Measurements from ENCODE around the gene NID2. TPM values are rescaled to one million over a fixed set of nuclear protein-coding genes. Genes with fewer than 3 reads are reported as not detected.

NID2 gene
- total and polyA plus RNA-seq, 7 experiments from 2014 or later: 0.35 to 0.94 (median 0.42) TPM; not detected in 4

DNA sequence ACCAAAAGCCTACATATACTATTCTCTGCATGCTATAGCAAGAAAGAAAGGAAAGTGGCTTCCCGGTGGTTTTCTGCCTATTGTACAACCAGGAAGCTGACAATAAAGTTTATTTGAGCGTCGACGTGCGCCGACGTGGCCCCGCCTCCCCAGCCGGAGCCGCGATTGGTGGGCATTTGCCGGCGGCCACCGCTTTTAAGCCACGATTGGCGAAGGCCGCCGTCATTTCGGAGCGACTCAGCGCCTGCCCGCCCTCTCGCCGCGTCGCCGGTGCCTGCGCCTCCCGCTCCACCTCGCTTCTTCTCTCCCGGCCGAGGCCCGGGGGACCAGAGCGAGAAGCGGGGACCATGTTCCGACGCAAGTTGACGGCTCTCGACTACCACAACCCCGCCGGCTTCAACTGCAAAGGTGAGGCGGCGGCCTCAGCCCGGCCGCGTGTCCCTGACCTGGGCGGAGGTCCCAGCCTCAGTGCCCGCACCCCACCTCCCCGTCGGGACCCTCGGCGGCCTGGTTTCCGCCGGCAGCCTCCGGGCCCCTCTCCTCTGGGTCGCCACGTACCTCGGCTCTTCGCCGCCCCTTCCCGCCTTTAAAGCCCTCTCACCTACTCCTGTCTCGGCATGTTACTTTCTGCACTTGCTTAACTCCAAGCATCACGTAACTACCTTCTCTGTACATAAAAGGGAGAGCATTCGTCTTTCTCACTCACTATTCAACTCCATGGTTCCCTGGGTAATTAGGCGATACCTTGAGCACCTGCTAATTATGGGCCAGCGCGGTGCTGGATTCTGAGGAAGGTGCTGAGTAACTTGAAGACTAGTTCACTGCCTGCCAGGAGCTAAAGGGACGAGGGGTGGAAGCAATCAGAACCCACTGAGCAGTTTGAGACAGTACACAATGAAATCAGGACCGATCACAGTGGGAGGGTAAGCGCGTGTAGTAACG, 79.3 kb downstream of the NID2 start, which contains the start of gene RTRAF:
TSS of gene RTRAF (plus strand) at position 254 of the 942 bp plus-strand sequence. CDS start at position 348, 94 bp downstream.
- DNase-seq (peak; percentile 86 to 93 (median 91)), ATAC-seq (peak; percentile 98)
- H3K27ac Mint-ChIP-seq: peak within 1 kb of the TSS; percentile 91 to 99 (median 95)
- Histone ChIP-seq H3K4me1 (ENCODE audit: control insufficient read depth in 2 of 2, insufficient read depth in 2 of 2, low read length in 2 of 2) (peaks cover 19 to 22% of the 10 kb centered on the region in 2 donors), H3K4me3 (ENCODE audit: low read length) (peak within 1 kb of the TSS; percentile 60), H3K27me3 (ENCODE audit: control insufficient read depth in 2 of 2, insufficient read depth in 2 of 2, low read length in 2 of 2) (no peaks in the 10 kb centered on the region), H3K27ac (ENCODE audit: low read depth, low read length) (peak within 1 kb of the TSS; percentile 88), H3K9me3 (ENCODE audit: control insufficient read depth in 2 of 3, low read length in 3 of 3) (no peaks in the 10 kb centered on the region), H3K36me3 (ENCODE audit: control insufficient read depth in 2 of 3, insufficient read depth in 3 of 3, low read length in 3 of 3) (peaks cover 4 to 24% (median 11%) of the 10 kb centered on the region in 3 experiments)
- H3K4me1 Mint-ChIP-seq: peaks cover 20 to 57% (median 50%) of the 10 kb centered on the region in 7 donors
- ChIA-PET CTCF (interaction anchor here (0.7 to 1.5 kb wide), 2 partner anchors 11 to 196 kb away, joined by 3 to 4 read pairs; no protein-coding TSS in a partner anchor), POLR2A (interaction anchor here (0.6 kb wide), 2 partner anchors 10 to 539 kb away, joined by 3 read pairs; no protein-coding TSS in a partner anchor)
- intact Hi-C loops (cut with micrococcal nuclease): loop anchor here (1.0 to 10.0 kb wide), 18 partner anchors 122 to 1321 kb away; partner anchors contain the start of genes GNPNAT1 (in 2 of the 2), TMX1 (in 2 of the 2), DDHD1 (in 1 of the 2) and GNG2 (in 1 of the 2)
- H3K36me3 Mint-ChIP-seq: peaks cover 0 to 17% (median 13%) of the 10 kb centered on the region in 5 donors
- H3K4me3 Mint-ChIP-seq: peak within 1 kb of the TSS; percentile 93 to 97 (median 95)
- peaks cover 0 to 1% (median 0%) of the 10 kb centered on the region in 11 donors for H3K9me3 Mint-ChIP-seq
- H3K27me3 Mint-ChIP-seq: peaks cover 0 to 4% (median 0%) of the 10 kb centered on the region in 5 donors

DNA sequence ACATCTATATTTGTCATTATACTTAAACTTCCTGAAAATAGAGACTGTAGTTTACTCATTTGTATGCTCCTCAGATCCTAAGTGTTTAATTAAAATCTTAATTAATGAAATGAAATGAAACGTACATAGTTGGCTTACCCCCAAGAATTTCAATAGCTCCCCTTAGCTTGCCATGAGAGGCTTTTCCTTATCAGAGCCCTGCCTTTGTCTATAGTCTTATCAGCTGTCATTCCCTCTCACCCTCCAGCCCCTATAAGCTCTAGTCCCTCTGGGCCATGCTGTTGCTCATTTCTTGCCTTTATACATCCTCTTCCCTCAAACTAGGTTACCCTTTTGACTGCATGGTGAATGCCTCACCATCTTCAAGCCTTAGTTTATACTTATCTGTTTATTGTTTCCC, 80.6 kb downstream of the NID2 start:
- peaks cover 0 to 12% (median 4%) of the 10 kb centered on the region in 3 experiments for H3K36me3 ChIP-seq (ENCODE audit: control insufficient read depth in 2 of 3, insufficient read depth in 3 of 3, low read length in 3 of 3)
- DNase-seq (no peak), ATAC-seq (no peak)
- H3K27ac ChIP-seq (ENCODE audit: low read depth, low read length): peak overlapping the region; percentile 88
- peaks cover 0 to 9% (median 6%) of the 10 kb centered on the region in 5 donors for H3K36me3 Mint-ChIP-seq
- H3K9me3 ChIP-seq (ENCODE audit: control insufficient read depth in 2 of 3, low read length in 3 of 3): no peaks in the 10 kb centered on the region
- ChIA-PET POLR2A (interaction anchor here (1.0 to 2.0 kb wide), 3 partner anchors 55 to 141 kb away, joined by 3 to 6 read pairs (median 5); no protein-coding TSS in a partner anchor), CTCF (interaction anchor here (0.9 kb wide), 1 partner anchor 10 kb away, joined by 3 read pairs; no protein-coding TSS in a partner anchor)
- peaks cover 14 to 43% (median 39%) of the 10 kb centered on the region in 7 donors for H3K4me1 Mint-ChIP-seq
- no peaks in the 10 kb centered on the region for H3K27me3 ChIP-seq (ENCODE audit: control insufficient read depth in 2 of 2, insufficient read depth in 2 of 2, low read length in 2 of 2)
- H3K27me3 Mint-ChIP-seq: peaks cover 0 to 4% (median 0%) of the 10 kb centered on the region in 5 donors
- no peak overlapping the region for H3K4me3 ChIP-seq (ENCODE audit: low read length)
- H3K4me3 Mint-ChIP-seq: peak overlapping the region in 9 of 10 donors; percentile 93 to 97 (median 94)
- peaks cover 0 to 1% (median 0%) of the 10 kb centered on the region in 11 donors for H3K9me3 Mint-ChIP-seq
- peak overlapping the region; percentile 91 to 99 (median 95) for H3K27ac Mint-ChIP-seq
- peaks cover 19 to 22% of the 10 kb centered on the region in 2 donors for H3K4me1 ChIP-seq (ENCODE audit: control insufficient read depth in 2 of 2, insufficient read depth in 2 of 2, low read length in 2 of 2)
- intact Hi-C loops (cut with micrococcal nuclease): loop anchor here (2.0 to 10.0 kb wide), 7 partner anchors 121 to 1165 kb away; partner anchors contain the start of genes DDHD1 (in 1 of the 2), GNG2 (in 1 of the 2), GNPNAT1 (in 1 of the 2) and NIN (in 1 of the 2)

DNA sequence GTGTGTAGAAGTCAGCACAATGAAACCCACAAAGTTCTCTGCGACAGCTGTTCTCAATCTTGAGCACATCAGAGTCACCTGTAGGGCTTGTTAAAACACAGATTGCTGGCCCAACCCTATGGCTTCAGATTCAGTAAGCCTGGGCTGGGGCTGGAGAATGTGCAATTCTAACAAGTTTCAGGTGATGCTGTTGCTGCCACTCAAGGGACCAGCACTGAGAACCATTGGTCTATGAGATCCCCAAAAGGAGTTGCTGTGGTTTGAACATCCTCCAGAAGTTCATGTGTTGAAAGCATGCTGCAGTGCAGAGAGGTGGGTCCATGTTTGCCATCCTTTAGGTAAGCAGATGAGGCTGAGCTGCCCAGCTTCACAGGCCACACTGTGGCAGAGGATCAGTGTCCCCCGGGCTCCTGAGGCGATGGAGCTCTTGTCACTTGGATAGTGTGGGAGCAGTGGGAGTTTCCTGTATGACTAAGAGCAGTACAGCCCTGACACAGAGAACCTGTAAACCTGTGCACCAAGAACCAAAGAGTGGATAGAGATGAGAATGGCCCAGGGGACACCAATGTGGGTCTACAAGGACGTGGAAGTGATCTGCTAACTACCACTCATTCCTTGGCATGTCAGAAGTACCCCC, 87.5 kb downstream of the NID2 start:
- no peak for ATAC-seq
- Histone ChIP-seq H3K4me3 (ENCODE audit: low read length) (no peak overlapping the region), H3K27ac (ENCODE audit: low read depth, low read length) (no peak overlapping the region), H3K4me1 (ENCODE audit: control insufficient read depth in 2 of 2, insufficient read depth in 2 of 2, low read length in 2 of 2) (peaks cover 0 to 10% of the 10 kb centered on the region in 2 donors), H3K36me3 (ENCODE audit: control insufficient read depth in 2 of 3, insufficient read depth in 3 of 3, low read length in 3 of 3) (no peaks in the 10 kb centered on the region), H3K27me3 (ENCODE audit: control insufficient read depth in 2 of 2, insufficient read depth in 2 of 2, low read length in 2 of 2) (no peaks in the 10 kb centered on the region), H3K9me3 (ENCODE audit: control insufficient read depth in 2 of 3, low read length in 3 of 3) (no peaks in the 10 kb centered on the region)
- Mint-ChIP-seq H3K36me3 (peaks cover 0 to 7% (median 0%) of the 10 kb centered on the region in 5 donors), H3K27me3 (peaks cover 0 to 5% (median 0%) of the 10 kb centered on the region in 5 donors), H3K4me3 (no peak overlapping the region), H3K4me1 (peaks cover 0 to 18% (median 6%) of the 10 kb centered on the region in 7 donors), H3K9me3 (no peaks in the 10 kb centered on the region), H3K27ac (peak overlapping the region in 1 of 9 donors; percentile 60)
- no peak for DNase-seq
- intact Hi-C loops (cut with micrococcal nuclease): loop anchor here in 1 of 2 donors (10.0 kb wide), 1 partner anchor 1147 kb away; the partner anchor contains the start of gene NIN
- ChIA-PET POLR2A (no interaction called here), CTCF (interaction anchor here (0.9 to 4.5 kb wide), 6 partner anchors 8 to 203 kb away, joined by 3 to 48 read pairs (median 3); no protein-coding TSS in a partner anchor)

DNA sequence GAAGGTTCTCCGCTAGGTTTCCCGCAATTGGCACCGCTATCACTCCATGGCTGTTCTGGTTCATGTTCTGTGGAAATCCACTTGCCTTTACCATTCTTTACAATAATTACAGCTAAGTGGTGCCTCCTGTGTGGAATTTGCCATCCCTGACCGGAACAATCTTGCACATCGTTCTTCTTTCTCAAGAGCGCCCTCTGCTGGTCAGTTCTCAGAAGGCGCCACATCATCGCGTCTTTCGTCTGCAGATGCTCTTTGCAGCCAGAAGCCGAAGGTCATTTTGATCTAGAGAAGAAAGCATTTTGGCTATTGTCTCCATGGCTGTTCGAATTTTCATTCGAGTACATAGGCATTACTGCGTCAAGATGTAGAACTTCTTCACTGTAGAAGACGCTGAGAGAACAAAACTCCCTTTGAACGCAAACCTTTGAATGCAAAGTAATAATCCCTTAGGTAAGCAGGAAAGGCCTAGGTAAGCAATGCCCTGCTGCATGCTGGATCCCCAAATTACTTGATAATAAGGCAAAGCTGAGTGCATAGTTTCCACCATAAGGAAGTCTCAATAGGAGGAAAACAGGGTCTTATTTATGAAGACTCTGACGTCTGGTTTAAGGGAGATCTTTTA, 89.7 kb downstream of the NID2 start:
- peak; percentile 53 to 80 (median 70) for DNase-seq
- no peaks in the 10 kb centered on the region for H3K9me3 ChIP-seq (ENCODE audit: control insufficient read depth in 2 of 3, low read length in 3 of 3)
- POLR2A ChIA-PET: interaction anchor here (0.8 to 1.5 kb wide), 4 partner anchors 11 to 133 kb away, joined by 3 to 9 read pairs (median 3); partner anchors contain the start of gene GNG2
- intact Hi-C loops (cut with micrococcal nuclease): loop anchor here (1.0 to 5.0 kb wide), 8 partner anchors 117 to 697 kb away; partner anchors contain the start of gene GNG2 (in 2 of the 2)
- Mint-ChIP-seq H3K4me1 (peaks cover 0 to 18% (median 6%) of the 10 kb centered on the region in 7 donors), H3K27me3 (peaks cover 0 to 5% (median 0%) of the 10 kb centered on the region in 5 donors), H3K4me3 (no peak overlapping the region), H3K27ac (peak overlapping the region in 3 of 9 donors; percentile 15 to 67 (median 20)), H3K36me3 (peaks cover 0 to 6% (median 0%) of the 10 kb centered on the region in 5 donors), H3K9me3 (peaks cover 0 to under 1% (median 0%) of the 10 kb centered on the region in 11 donors)
- H3K36me3 ChIP-seq (ENCODE audit: control insufficient read depth in 2 of 3, insufficient read depth in 3 of 3, low read length in 3 of 3): no peaks in the 10 kb centered on the region
- ATAC-seq: peak; percentile 91
- H3K27ac ChIP-seq (ENCODE audit: low read depth, low read length): no peak overlapping the region
- H3K4me1 ChIP-seq (ENCODE audit: control insufficient read depth in 2 of 2, insufficient read depth in 2 of 2, low read length in 2 of 2): peaks cover 0 to 10% of the 10 kb centered on the region in 2 donors
- CTCF ChIA-PET: interaction anchor here (0.9 to 4.5 kb wide), 13 partner anchors 9 to 695 kb away, joined by 3 to 48 read pairs (median 3); partner anchors contain the start of genes GNG2 and RTRAF
- H3K27me3 ChIP-seq (ENCODE audit: control insufficient read depth in 2 of 2, insufficient read depth in 2 of 2, low read length in 2 of 2): no peaks in the 10 kb centered on the region
- no peak overlapping the region for H3K4me3 ChIP-seq (ENCODE audit: low read length)

DNA sequence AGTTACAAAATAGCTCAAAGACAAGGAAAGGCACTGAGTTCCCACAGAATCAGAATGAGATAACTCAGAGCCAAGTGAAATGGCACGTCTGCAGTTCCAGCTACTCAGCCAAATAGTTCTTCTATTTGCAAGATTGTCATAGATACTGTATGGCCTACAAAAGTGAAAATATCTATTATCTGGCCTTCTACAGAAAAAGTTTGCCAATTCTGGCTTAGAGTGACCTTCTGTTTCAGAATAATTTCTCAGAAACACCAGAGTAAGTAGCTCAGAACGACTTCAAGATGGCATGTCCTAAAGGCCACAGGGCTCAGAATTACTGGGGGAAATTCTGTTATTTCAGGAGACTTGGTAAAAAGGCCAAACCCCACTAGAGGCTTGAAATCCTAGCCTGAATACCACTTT, 90.2 kb downstream of the NID2 start:
- Mint-ChIP-seq H3K27ac (peak overlapping the region in 1 of 9 donors; percentile 15), H3K27me3 (peaks cover 0 to 5% (median 0%) of the 10 kb centered on the region in 5 donors), H3K36me3 (peaks cover 0 to 4% (median 0%) of the 10 kb centered on the region in 5 donors), H3K4me3 (no peak overlapping the region), H3K4me1 (peaks cover 0 to 18% (median 6%) of the 10 kb centered on the region in 7 donors), H3K9me3 (peaks cover 0 to 3% (median 0%) of the 10 kb centered on the region in 11 donors)
- H3K27me3 ChIP-seq (ENCODE audit: control insufficient read depth in 2 of 2, insufficient read depth in 2 of 2, low read length in 2 of 2): no peaks in the 10 kb centered on the region
- H3K27ac ChIP-seq (ENCODE audit: low read depth, low read length): no peak overlapping the region
- DNase-seq: peak in 1 of 9 donors; percentile 4
- ChIA-PET CTCF (interaction anchor here (0.9 to 4.5 kb wide), 12 partner anchors 9 to 326 kb away, joined by 3 to 48 read pairs (median 4); partner anchors contain the start of genes GNG2 and RTRAF), POLR2A (interaction anchor here (0.7 to 1.5 kb wide), 4 partner anchors 11 to 132 kb away, joined by 3 to 9 read pairs (median 3); no protein-coding TSS in a partner anchor)
- intact Hi-C loops (cut with micrococcal nuclease): loop anchor here (1.0 to 5.0 kb wide), 8 partner anchors 116 to 696 kb away; partner anchors contain the start of gene GNG2 (in 2 of the 2)
- H3K36me3 ChIP-seq (ENCODE audit: control insufficient read depth in 2 of 3, insufficient read depth in 3 of 3, low read length in 3 of 3): no peaks in the 10 kb centered on the region
- no peak overlapping the region for H3K4me3 ChIP-seq (ENCODE audit: low read length)
- H3K4me1 ChIP-seq (ENCODE audit: control insufficient read depth in 2 of 2, insufficient read depth in 2 of 2, low read length in 2 of 2): peaks cover 0 to 10% of the 10 kb centered on the region in 2 donors
- no peaks in the 10 kb centered on the region for H3K9me3 ChIP-seq (ENCODE audit: control insufficient read depth in 2 of 3, low read length in 3 of 3)
- ATAC-seq: no peak
